Mammary epithelial cell (primary cell): Measurements from ENCODE around the gene CFAP299.

Experiments used
- EZH2 ChIP-seq: IDR thresholded peaks from 2 replicates; pipeline ENCODE4 v1.6.1; 2012; ENCODE audit warnings: low read length, inconsistent platforms, borderline replicate concordance
- TF ChIP-seq, protein P1 (sequence below), 2 donors: IDR thresholded peaks in 1 of 2; conservative IDR thresholded peaks in 1 of 2; 2 replicates each; pipeline ENCODE4 v1.5.1; 2011 to 2012; ENCODE audit warnings: inconsistent platforms in 2 of 2, low read length in 2 of 2, mild to moderate bottlenecking in 2 of 2, control low read depth in 1 of 2, low read depth in 1 of 2; ENCODE audit not compliant: insufficient read depth in 1 of 2; ENCODE audit errors: extremely low read depth in 1 of 2

DNA sequence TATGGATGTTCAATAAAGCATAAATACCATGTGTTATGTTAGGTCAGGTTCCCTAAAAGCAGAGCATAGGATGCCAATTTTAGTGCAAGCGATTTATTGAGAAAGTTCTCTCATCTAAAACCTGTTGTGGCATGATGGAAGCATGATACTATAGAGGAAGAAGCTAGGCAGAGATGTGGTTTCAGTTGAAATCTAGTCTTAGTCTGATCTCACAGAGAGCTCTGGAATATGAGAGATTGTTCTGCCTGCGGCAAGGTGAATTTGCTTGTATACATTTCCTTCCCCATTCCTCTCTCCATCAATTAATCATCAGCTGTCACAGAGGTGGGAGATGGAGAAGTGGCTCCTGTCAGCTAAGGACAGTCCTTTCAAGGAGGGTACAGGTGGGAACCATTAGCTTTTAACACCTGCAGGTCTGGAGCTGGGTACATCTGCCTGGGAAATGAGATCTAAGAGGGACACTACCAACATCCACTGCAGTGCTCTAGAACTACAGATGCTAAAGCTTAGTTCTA, 252.4 kb downstream of the CFAP299 start:
- TF ChIP-seq, protein P1, sequence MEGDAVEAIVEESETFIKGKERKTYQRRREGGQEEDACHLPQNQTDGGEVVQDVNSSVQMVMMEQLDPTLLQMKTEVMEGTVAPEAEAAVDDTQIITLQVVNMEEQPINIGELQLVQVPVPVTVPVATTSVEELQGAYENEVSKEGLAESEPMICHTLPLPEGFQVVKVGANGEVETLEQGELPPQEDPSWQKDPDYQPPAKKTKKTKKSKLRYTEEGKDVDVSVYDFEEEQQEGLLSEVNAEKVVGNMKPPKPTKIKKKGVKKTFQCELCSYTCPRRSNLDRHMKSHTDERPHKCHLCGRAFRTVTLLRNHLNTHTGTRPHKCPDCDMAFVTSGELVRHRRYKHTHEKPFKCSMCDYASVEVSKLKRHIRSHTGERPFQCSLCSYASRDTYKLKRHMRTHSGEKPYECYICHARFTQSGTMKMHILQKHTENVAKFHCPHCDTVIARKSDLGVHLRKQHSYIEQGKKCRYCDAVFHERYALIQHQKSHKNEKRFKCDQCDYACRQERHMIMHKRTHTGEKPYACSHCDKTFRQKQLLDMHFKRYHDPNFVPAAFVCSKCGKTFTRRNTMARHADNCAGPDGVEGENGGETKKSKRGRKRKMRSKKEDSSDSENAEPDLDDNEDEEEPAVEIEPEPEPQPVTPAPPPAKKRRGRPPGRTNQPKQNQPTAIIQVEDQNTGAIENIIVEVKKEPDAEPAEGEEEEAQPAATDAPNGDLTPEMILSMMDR (conservative IDR thresholded peaks at IDR 0.05 in 1 of 2, IDR thresholded peaks at IDR 0.05 in 1 of 2; ENCODE audit: extremely low read depth in 1 of 2, insufficient read depth in 1 of 2, low read depth in 1 of 2, low read length in 2 of 2), result no peak
- no peak for TF ChIP-seq EZH2
